PC-9 (cell line): ENCODE results near the gene SPEF1.

Experiments
- EZH2 ChIP-seq: fragments of 200-600 bp; sonication (generic); IDR thresholded peaks from 2 replicates; pipeline ENCODE4 v1.8.0; 2017; ENCODE audit warnings: antibody characterized with exemption, low read depth
- TF ChIP-seq, protein P1 (sequence below): fragments of 200-600 bp; sonication (generic); conservative IDR thresholded peaks from 2 replicates; pipeline ENCODE4 v1.6.1; 2017; ENCODE audit warnings: mixed run types, antibody characterized with exemption, mild to moderate bottlenecking, moderate library complexity

DNA sequence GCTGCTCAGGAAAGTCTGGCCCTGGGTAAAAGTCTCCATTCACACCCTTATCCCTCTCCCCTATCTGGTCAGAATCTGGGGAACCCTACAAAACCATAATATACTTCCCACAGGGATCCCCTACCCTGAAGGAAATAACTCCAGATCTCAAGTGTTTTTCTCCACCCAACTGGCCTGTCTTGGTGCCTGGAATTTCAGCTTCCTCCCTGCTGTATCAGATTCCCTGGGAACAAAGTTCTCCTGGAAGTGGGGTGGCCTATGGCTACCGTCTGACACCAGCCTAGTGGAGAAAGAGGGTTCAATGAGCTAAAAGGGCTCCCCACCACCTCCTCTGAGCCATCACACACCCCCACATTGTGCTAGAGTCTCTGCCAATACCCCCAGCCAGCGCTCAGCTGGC is 33.8 kb downstream of the SPEF1 start:
- TF ChIP-seq, protein P1, sequence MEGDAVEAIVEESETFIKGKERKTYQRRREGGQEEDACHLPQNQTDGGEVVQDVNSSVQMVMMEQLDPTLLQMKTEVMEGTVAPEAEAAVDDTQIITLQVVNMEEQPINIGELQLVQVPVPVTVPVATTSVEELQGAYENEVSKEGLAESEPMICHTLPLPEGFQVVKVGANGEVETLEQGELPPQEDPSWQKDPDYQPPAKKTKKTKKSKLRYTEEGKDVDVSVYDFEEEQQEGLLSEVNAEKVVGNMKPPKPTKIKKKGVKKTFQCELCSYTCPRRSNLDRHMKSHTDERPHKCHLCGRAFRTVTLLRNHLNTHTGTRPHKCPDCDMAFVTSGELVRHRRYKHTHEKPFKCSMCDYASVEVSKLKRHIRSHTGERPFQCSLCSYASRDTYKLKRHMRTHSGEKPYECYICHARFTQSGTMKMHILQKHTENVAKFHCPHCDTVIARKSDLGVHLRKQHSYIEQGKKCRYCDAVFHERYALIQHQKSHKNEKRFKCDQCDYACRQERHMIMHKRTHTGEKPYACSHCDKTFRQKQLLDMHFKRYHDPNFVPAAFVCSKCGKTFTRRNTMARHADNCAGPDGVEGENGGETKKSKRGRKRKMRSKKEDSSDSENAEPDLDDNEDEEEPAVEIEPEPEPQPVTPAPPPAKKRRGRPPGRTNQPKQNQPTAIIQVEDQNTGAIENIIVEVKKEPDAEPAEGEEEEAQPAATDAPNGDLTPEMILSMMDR, result no peak
- TF ChIP-seq EZH2, result no peak
